ENCODE data around the gene DISC1.

Gene DISC1

GRCh38 chr1:231972111-231972445 lies 345.5 kb downstream of the DISC1 start:
- Histone ChIP-seq H3K4me1 (ENCODE audit: control insufficient read depth in 5 of 5, insufficient read depth in 5 of 5, low read length in 5 of 5) (peaks cover 0 to 11% (median 0%) of the 10 kb centered on the region in 5 donors), H3K27ac (ENCODE audit: low read depth, low read length) (no peak overlapping the region), H3K4me3 (ENCODE audit: low read depth in 1 of 5, low read length in 5 of 5) (no peak overlapping the region), H3K36me3 (ENCODE audit: control insufficient read depth in 5 of 5, insufficient read depth in 5 of 5, low read length in 5 of 5) (no peaks in the 10 kb centered on the region), H3K27me3 (ENCODE audit: control insufficient read depth in 5 of 5, insufficient read depth in 4 of 5, low read length in 5 of 5) (no peaks in the 10 kb centered on the region), H3K9ac (ENCODE audit: low read length in 5 of 5) (no peak overlapping the region), H3K9me3 (ENCODE audit: control insufficient read depth in 5 of 5, low read length in 5 of 5) (peaks cover 0 to 3% (median under 1%) of the 10 kb centered on the region in 5 donors)

- no peak overlapping the region for H3K4me3 ChIP-seq (ENCODE audit: low read depth in 1 of 5, low read length in 5 of 5)
- H3K27ac ChIP-seq (ENCODE audit: low read depth, low read length) = no peak overlapping the region
- no peak overlapping the region for H3K9ac ChIP-seq (ENCODE audit: low read length in 5 of 5)
- peaks cover 0 to 11% (median 0%) of the 10 kb centered on the region in 5 donors for H3K4me1 ChIP-seq (ENCODE audit: control insufficient read depth in 5 of 5, insufficient read depth in 5 of 5, low read length in 5 of 5)
- no peaks in the 10 kb centered on the region for H3K36me3 ChIP-seq (ENCODE audit: control insufficient read depth in 5 of 5, insufficient read depth in 5 of 5, low read length in 5 of 5)
- peaks cover 0 to 6% (median 3%) of the 10 kb centered on the region in 5 donors for H3K9me3 ChIP-seq (ENCODE audit: control insufficient read depth in 5 of 5, low read length in 5 of 5)
- H3K27me3 ChIP-seq (ENCODE audit: control insufficient read depth in 5 of 5, insufficient read depth in 4 of 5, low read length in 5 of 5) = no peaks in the 10 kb centered on the region
Observed at GRCh38 chr1:231973830-231974229, 347.2 kb downstream of the DISC1 start.

GRCh38 chr1:231976231-231976630 lies 349.6 kb downstream of the DISC1 start:
- H3K27me3 ChIP-seq (ENCODE audit: control insufficient read depth in 5 of 5, insufficient read depth in 4 of 5, low read length in 5 of 5) = no peaks in the 10 kb centered on the region
- no peak overlapping the region for H3K9ac ChIP-seq (ENCODE audit: low read length in 5 of 5)
- H3K36me3 ChIP-seq (ENCODE audit: control insufficient read depth in 5 of 5, insufficient read depth in 5 of 5, low read length in 5 of 5) = no peaks in the 10 kb centered on the region
- H3K9me3 ChIP-seq (ENCODE audit: control insufficient read depth in 5 of 5, low read length in 5 of 5) = peaks cover 0 to 6% (median 3%) of the 10 kb centered on the region in 5 donors
- H3K27ac ChIP-seq (ENCODE audit: low read depth, low read length) = no peak overlapping the region
- H3K4me3 ChIP-seq (ENCODE audit: low read depth in 1 of 5, low read length in 5 of 5) = no peak overlapping the region
- H3K4me1 ChIP-seq (ENCODE audit: control insufficient read depth in 5 of 5, insufficient read depth in 5 of 5, low read length in 5 of 5) = peaks cover 0 to 10% (median 0%) of the 10 kb centered on the region in 5 donors

- H3K9me3 ChIP-seq (ENCODE audit: control insufficient read depth in 5 of 5, low read length in 5 of 5) = peaks cover 0 to 6% (median 3%) of the 10 kb centered on the region in 5 donors
- H3K4me1 ChIP-seq (ENCODE audit: control insufficient read depth in 5 of 5, insufficient read depth in 5 of 5, low read length in 5 of 5) = no peaks in the 10 kb centered on the region
- H3K4me3 ChIP-seq (ENCODE audit: low read depth in 1 of 5, low read length in 5 of 5) = no peak overlapping the region
- no peaks in the 10 kb centered on the region for H3K36me3 ChIP-seq (ENCODE audit: control insufficient read depth in 5 of 5, insufficient read depth in 5 of 5, low read length in 5 of 5)
- no peak overlapping the region for H3K27ac ChIP-seq (ENCODE audit: low read depth, low read length)
- no peaks in the 10 kb centered on the region for H3K27me3 ChIP-seq (ENCODE audit: control insufficient read depth in 5 of 5, insufficient read depth in 4 of 5, low read length in 5 of 5)
- H3K9ac ChIP-seq (ENCODE audit: low read length in 5 of 5) = no peak overlapping the region
Observed at GRCh38 chr1:231981675-231982074, 355.1 kb downstream of the DISC1 start.

- Histone ChIP-seq H3K36me3 (ENCODE audit: control insufficient read depth in 5 of 5, insufficient read depth in 5 of 5, low read length in 5 of 5) (no peaks in the 10 kb centered on the region), H3K9me3 (ENCODE audit: control insufficient read depth in 5 of 5, low read length in 5 of 5) (no peaks in the 10 kb centered on the region)
Observed at GRCh38 chr1:231982871-231983587, 356.4 kb downstream of the DISC1 start.

GRCh38 chr1:231983588-231984193 lies 357.1 kb downstream of the DISC1 start:
- no peak overlapping the region for H3K27ac ChIP-seq (ENCODE audit: low read depth, low read length)
- H3K27me3 ChIP-seq (ENCODE audit: control insufficient read depth in 5 of 5, insufficient read depth in 4 of 5, low read length in 5 of 5) = no peaks in the 10 kb centered on the region
- H3K4me1 ChIP-seq (ENCODE audit: control insufficient read depth in 5 of 5, insufficient read depth in 5 of 5, low read length in 5 of 5) = no peaks in the 10 kb centered on the region
- H3K9me3 ChIP-seq (ENCODE audit: control insufficient read depth in 5 of 5, low read length in 5 of 5) = no peaks in the 10 kb centered on the region
- H3K9ac ChIP-seq (ENCODE audit: low read length in 5 of 5) = no peak overlapping the region
- H3K4me3 ChIP-seq (ENCODE audit: low read depth in 1 of 5, low read length in 5 of 5) = no peak overlapping the region
- no peaks in the 10 kb centered on the region for H3K36me3 ChIP-seq (ENCODE audit: control insufficient read depth in 5 of 5, insufficient read depth in 5 of 5, low read length in 5 of 5)

More at GRCh38 chr1:231982871-231983587, 356.4 kb downstream of the DISC1 start:
- no peaks in the 10 kb centered on the region for H3K4me1 ChIP-seq (ENCODE audit: control insufficient read depth in 5 of 5, insufficient read depth in 5 of 5, low read length in 5 of 5)
- H3K4me3 ChIP-seq (ENCODE audit: low read depth in 1 of 5, low read length in 5 of 5) = no peak overlapping the region
- no peak overlapping the region for H3K27ac ChIP-seq (ENCODE audit: low read depth, low read length)
- no peak overlapping the region for H3K9ac ChIP-seq (ENCODE audit: low read length in 5 of 5)
- H3K27me3 ChIP-seq (ENCODE audit: control insufficient read depth in 5 of 5, insufficient read depth in 4 of 5, low read length in 5 of 5) = no peaks in the 10 kb centered on the region

GRCh38 chr1:231985296-231986023 lies 358.9 kb downstream of the DISC1 start:
- no peaks in the 10 kb centered on the region for H3K27me3 ChIP-seq (ENCODE audit: control insufficient read depth in 5 of 5, insufficient read depth in 4 of 5, low read length in 5 of 5)
- H3K4me3 ChIP-seq (ENCODE audit: low read depth in 1 of 5, low read length in 5 of 5) = no peak overlapping the region
- H3K27ac ChIP-seq (ENCODE audit: low read depth, low read length) = no peak overlapping the region
- H3K9ac ChIP-seq (ENCODE audit: low read length in 5 of 5) = no peak overlapping the region
- H3K36me3 ChIP-seq (ENCODE audit: control insufficient read depth in 5 of 5, insufficient read depth in 5 of 5, low read length in 5 of 5) = no peaks in the 10 kb centered on the region
- peaks cover 0 to 9% (median 0%) of the 10 kb centered on the region in 5 donors for H3K4me1 ChIP-seq (ENCODE audit: control insufficient read depth in 5 of 5, insufficient read depth in 5 of 5, low read length in 5 of 5)
- H3K9me3 ChIP-seq (ENCODE audit: control insufficient read depth in 5 of 5, low read length in 5 of 5) = no peaks in the 10 kb centered on the region

GRCh38 chr1:231986631-231987336 lies 360.2 kb downstream of the DISC1 start:
- H3K36me3 ChIP-seq (ENCODE audit: control insufficient read depth in 5 of 5, insufficient read depth in 5 of 5, low read length in 5 of 5) = no peaks in the 10 kb centered on the region
- H3K27me3 ChIP-seq (ENCODE audit: control insufficient read depth in 5 of 5, insufficient read depth in 4 of 5, low read length in 5 of 5) = no peaks in the 10 kb centered on the region
- H3K27ac ChIP-seq (ENCODE audit: low read depth, low read length) = no peak overlapping the region
- peaks cover 0 to 13% (median 0%) of the 10 kb centered on the region in 5 donors for H3K4me1 ChIP-seq (ENCODE audit: control insufficient read depth in 5 of 5, insufficient read depth in 5 of 5, low read length in 5 of 5)
- H3K4me3 ChIP-seq (ENCODE audit: low read depth in 1 of 5, low read length in 5 of 5) = no peak overlapping the region
- no peaks in the 10 kb centered on the region for H3K9me3 ChIP-seq (ENCODE audit: control insufficient read depth in 5 of 5, low read length in 5 of 5)
- no peak overlapping the region for H3K9ac ChIP-seq (ENCODE audit: low read length in 5 of 5)

GRCh38 chr1:231990388-231990787 lies 363.8 kb downstream of the DISC1 start:
- no peaks in the 10 kb centered on the region for H3K9me3 ChIP-seq (ENCODE audit: control insufficient read depth in 5 of 5, low read length in 5 of 5)
- no peak overlapping the region for H3K4me3 ChIP-seq (ENCODE audit: low read depth in 1 of 5, low read length in 5 of 5)
- H3K27me3 ChIP-seq (ENCODE audit: control insufficient read depth in 5 of 5, insufficient read depth in 4 of 5, low read length in 5 of 5) = no peaks in the 10 kb centered on the region
- no peak overlapping the region for H3K27ac ChIP-seq (ENCODE audit: low read depth, low read length)
- H3K36me3 ChIP-seq (ENCODE audit: control insufficient read depth in 5 of 5, insufficient read depth in 5 of 5, low read length in 5 of 5) = no peaks in the 10 kb centered on the region
- peaks cover 0 to 13% (median 0%) of the 10 kb centered on the region in 5 donors for H3K4me1 ChIP-seq (ENCODE audit: control insufficient read depth in 5 of 5, insufficient read depth in 5 of 5, low read length in 5 of 5)
- no peak overlapping the region for H3K9ac ChIP-seq (ENCODE audit: low read length in 5 of 5)

Data from subcutaneous abdominal adipose tissue (tissue), 5 donors.